OCI-LY7 (cell line): ENCODE results near the gene CAPRIN2. TPM values are rescaled to one million over a fixed set of nuclear protein-coding genes. Genes with fewer than 3 reads are reported as not detected.

Experiments used
- BruUV-seq: library from RNA; stranded (reverse); fragments of 400-500 nt; replicated peaks from 2 replicates; lab custom pipeline; 2021; lab: Mats Ljungman, UMichigan
- CTCF ChIA-PET: fragments of 300-600 bp; sonication (Branson Sonifier 250); formaldehyde crosslinking; loops from one replicate; lab custom pipeline; 2022; ENCODE audit warnings: antibody characterized with exemption; ENCODE audit not compliant: unreplicated experiment; lab: Charles Lee
- POLR2A ChIA-PET: fragments of 300-600 bp; sonication (Branson Sonifier 250); formaldehyde crosslinking; loops from one replicate; lab custom pipeline; 2022; ENCODE audit warnings: antibody characterized with exemption; lab: Charles Lee
- DNase-seq: peaks from one replicate; pipeline ENCODE4 v3.0.0-alpha.2; 2015; ENCODE audit warnings: low spot score
- H2AFZ ChIP-seq: fragments of 200-600 bp; sonication (generic), shearing (Covaris generic); 2 replicates; pipeline ENCODE4 v1.6.1; 2014; ENCODE audit warnings: mild to moderate bottlenecking, antibody characterized with exemption, low read length, moderate library complexity
- H3K27ac ChIP-seq: fragments of 200-600 bp; sonication (generic); 2 replicates; pipeline ENCODE4 v1.5.1; 2014; ENCODE audit warnings: mixed run types, low read depth, mild to moderate bottlenecking, moderate library complexity, low read length, inconsistent platforms; ENCODE audit not compliant: poor library complexity, severe bottlenecking
- H3K36me3 ChIP-seq: fragments of 200-600 bp; sonication (generic); 2 replicates; pipeline ENCODE4 v1.6.1; 2014; ENCODE audit warnings: mild to moderate bottlenecking, antibody characterized with exemption, low read length, moderate library complexity, mixed read lengths; ENCODE audit not compliant: insufficient read depth
- H3K4me1 ChIP-seq: fragments of 200-600 bp; sonication (generic); 2 replicates; pipeline ENCODE4 v1.5.1; 2014; ENCODE audit warnings: mild to moderate bottlenecking, low read length; ENCODE audit not compliant: insufficient read depth, poor library complexity, severe bottlenecking
- H3K4me2 ChIP-seq: fragments of 200-600 bp; sonication (generic); 2 replicates; pipeline ENCODE4 v1.6.1; 2014; ENCODE audit warnings: mild to moderate bottlenecking, low read length
- H3K4me3 ChIP-seq: fragments of 200-600 bp; sonication (generic); 2 replicates; pipeline ENCODE4 v1.5.1; 2014; ENCODE audit warnings: mild to moderate bottlenecking, low read depth, low read length; ENCODE audit not compliant: poor library complexity, severe bottlenecking
- H3K79me2 ChIP-seq: fragments of 200-600 bp; sonication (generic); 2 replicates; pipeline ENCODE4 v1.6.1; 2016; ENCODE audit warnings: low read depth, mild to moderate bottlenecking, low read length, moderate library complexity, mixed read lengths; ENCODE audit not compliant: insufficient read depth
- H3K9me2 ChIP-seq: fragments of 200-600 bp; sonication (generic); 2 replicates; pipeline ENCODE4 v1.6.1; 2016; ENCODE audit warnings: mild to moderate bottlenecking, low read length, mixed read lengths; ENCODE audit not compliant: insufficient read depth
- H3K9me3 ChIP-seq: fragments of 200-600 bp; sonication (generic); 2 replicates; pipeline ENCODE4 v1.6.1; 2014; ENCODE audit warnings: mild to moderate bottlenecking, mixed run types, low read length, mixed read lengths
- H4K20me1 ChIP-seq: fragments of 200-600 bp; sonication (generic); 2 replicates; pipeline ENCODE4 v1.6.1; 2014; ENCODE audit warnings: mild to moderate bottlenecking, antibody characterized with exemption, low read length, moderate library complexity, mixed read lengths; ENCODE audit not compliant: insufficient read depth
- CTCF ChIP-seq: fragments of 200-600 bp; sonication (generic); conservative IDR thresholded peaks from 2 replicates; pipeline ENCODE4 v1.5.1; 2014; ENCODE audit warnings: mild to moderate bottlenecking, antibody characterized with exemption, low read length, moderate library complexity, mixed read lengths
- EZH2phosphoT487 ChIP-seq: fragments of 200-600 bp; sonication (generic); IDR thresholded peaks from 2 replicates; pipeline ENCODE4 v1.6.1; 2018; ENCODE audit warnings: low read depth, borderline replicate concordance, mild to moderate bottlenecking, mixed run types, antibody characterized with exemption, low read length, moderate library complexity, mixed read lengths
- intact Hi-C: fragments of 100-400 bp; cut with micrococcal nuclease; formaldehyde crosslinking; loops from one replicate; pipeline ENCODE4 v1.10.0; 2022; ENCODE audit not compliant: unreplicated experiment
- total RNA-seq, 2 experiments: library from RNA; depleted of rRNA in 1 of 2; stranded (reverse); fragments of >200 nt in 1 of 2; shearing (Covaris generic) in 1 of 2; gene quantifications; 2 replicates each; pipeline ENCODE4 v1.2.3, GENCODE V29; 2014 to 2022

The CAPRIN2 gene
- total RNA-seq, 2 experiments from 2014 or later, result 21.7 to 23.7 TPM

DNA sequence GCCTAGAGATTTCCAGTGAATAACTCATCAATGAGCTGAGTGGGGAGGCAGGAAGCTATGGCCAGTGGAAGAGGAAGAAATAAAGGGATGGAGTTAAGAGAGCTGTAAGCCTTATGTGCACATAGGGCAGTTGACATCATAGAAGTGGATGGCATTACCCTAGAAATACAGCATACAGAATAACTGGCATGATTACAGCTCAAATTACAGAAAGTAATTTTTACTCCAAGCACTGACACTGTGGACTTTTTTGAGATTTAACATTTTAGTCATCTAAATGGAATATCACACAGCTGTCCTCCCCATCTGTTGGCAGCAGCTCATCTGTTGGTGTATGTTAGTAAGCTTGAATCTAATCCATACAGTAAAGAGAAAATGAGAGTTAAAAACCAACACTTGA lies 53.7 kb downstream of the CAPRIN2 start:
- ChIA-PET CTCF (no interaction called here), POLR2A (interaction anchor here (0.7 to 2.1 kb wide), 4 partner anchors 8 to 112 kb away, joined by 3 to 8 read pairs (median 3); no protein-coding TSS in a partner anchor)
- H2AFZ ChIP-seq, result no peak overlapping the region
- DNase-seq, result no peak
- no peak overlapping the region for H3K4me2 ChIP-seq
- no peak overlapping the region for H3K27ac ChIP-seq
- H3K79me2 ChIP-seq, result no peaks in the 10 kb centered on the region
- intact Hi-C loops, result no loop called here
- TF ChIP-seq CTCF, result no peak
- TF ChIP-seq EZH2phosphoT487, result no peak
- peaks cover 6% of the 10 kb centered on the region for H3K4me1 ChIP-seq
- H3K9me2 ChIP-seq, result no peaks in the 10 kb centered on the region
- BruUV-seq, result no TSS peak
- H3K36me3 ChIP-seq, result no peaks in the 10 kb centered on the region
- H4K20me1 ChIP-seq, result no peaks in the 10 kb centered on the region
- no peak overlapping the region for H3K4me3 ChIP-seq
- no peaks in the 10 kb centered on the region for H3K9me3 ChIP-seq

- no peak overlapping the region for H2AFZ ChIP-seq
- ChIA-PET POLR2A (interaction anchor here (0.7 to 2.1 kb wide), 5 partner anchors 9 to 113 kb away, joined by 3 to 8 read pairs (median 3); no protein-coding TSS in a partner anchor), CTCF (no interaction called here)
- TF ChIP-seq CTCF, result no peak
- no peak for TF ChIP-seq EZH2phosphoT487
- H3K36me3 ChIP-seq, result no peaks in the 10 kb centered on the region
- peaks cover 7% of the 10 kb centered on the region for H3K4me1 ChIP-seq
- BruUV-seq, result no TSS peak
- no peak overlapping the region for H3K27ac ChIP-seq
- no peak for DNase-seq
- H3K9me2 ChIP-seq, result no peaks in the 10 kb centered on the region
- intact Hi-C loops, result no loop called here
- no peaks in the 10 kb centered on the region for H3K9me3 ChIP-seq
- peaks cover under 1% of the 10 kb centered on the region; the same call in 1 of the 2 replicates for H3K79me2 ChIP-seq
- H4K20me1 ChIP-seq, result no peaks in the 10 kb centered on the region
- H3K4me2 ChIP-seq, result no peak overlapping the region
- H3K4me3 ChIP-seq, result no peak overlapping the region
Measured at GRCh38 chr12:30700216-30700900, 54.4 kb downstream of the CAPRIN2 start.

- Histone ChIP-seq H3K79me2 (peaks cover 20% of the 10 kb centered on the region; the same call in 1 of the 2 replicates), H3K9me3 (no peaks in the 10 kb centered on the region), H3K4me1 (peaks cover 22% of the 10 kb centered on the region), H2AFZ (no peak overlapping the region), H4K20me1 (no peaks in the 10 kb centered on the region), H3K9me2 (no peaks in the 10 kb centered on the region), H3K4me2 (no peak overlapping the region), H3K4me3 (no peak overlapping the region), H3K27ac (no peak overlapping the region), H3K36me3 (no peaks in the 10 kb centered on the region)
- ChIA-PET POLR2A (interaction anchor here (0.6 to 1.5 kb wide), 3 partner anchors 26 to 1269 kb away, joined by 3 to 4 read pairs (median 4); no protein-coding TSS in a partner anchor), CTCF (no interaction called here)
- intact Hi-C loops, result no loop called here
- TF ChIP-seq CTCF, result no peak
- no peak for TF ChIP-seq EZH2phosphoT487
- DNase-seq, result no peak
- no TSS peak for BruUV-seq
Measured at GRCh38 chr12:30698346-30698745, 56.4 kb downstream of the CAPRIN2 start.
